H9 (cell line): ENCODE measurements around the gene ZNF813. TPM values are rescaled to one million over a fixed set of nuclear protein-coding genes. Genes with fewer than 3 reads are reported as not detected.
A peak's percentile ranks its signal among the peaks of the same experiment; 100 is the strongest.

ENCODE experiments used
- DNase-seq: peaks from one replicate; pipeline ENCODE4 v3.0.0-alpha.2; 2017
- H2AFZ ChIP-seq: one replicate; pipeline ENCODE4 v1.6.1; 2013; ENCODE audit warnings: mild to moderate bottlenecking, low read length, control low read depth, moderate library complexity
- H2AK5ac ChIP-seq: 2 replicates; pipeline ENCODE4 v1.6.1; 2013; ENCODE audit warnings: low read length, control low read depth, mixed read lengths; ENCODE audit not compliant: insufficient read length
- H2BK120ac ChIP-seq: one replicate; pipeline ENCODE4 v1.6.1; 2013; ENCODE audit warnings: low read depth, mild to moderate bottlenecking, low read length, control low read depth, inconsistent platforms; ENCODE audit not compliant: poor library complexity, severe bottlenecking
- H2BK12ac ChIP-seq: 2 replicates; pipeline ENCODE4 v1.6.1; 2013; ENCODE audit warnings: low read length, control low read depth, mixed read lengths, low read depth; ENCODE audit not compliant: insufficient read length
- H2BK15ac ChIP-seq: 2 replicates; pipeline ENCODE4 v1.6.1; 2013; ENCODE audit warnings: low read depth, low read length, control low read depth
- H2BK20ac ChIP-seq: one replicate; pipeline ENCODE4 v1.6.1; 2013; ENCODE audit warnings: low read depth, mild to moderate bottlenecking, low read length, control low read depth, inconsistent platforms; ENCODE audit not compliant: poor library complexity, severe bottlenecking
- H2BK5ac ChIP-seq: 2 replicates; pipeline ENCODE4 v1.6.1; 2013; ENCODE audit warnings: low read length, control low read depth, mixed read lengths; ENCODE audit not compliant: insufficient read length
- H3K14ac ChIP-seq: 2 replicates; pipeline ENCODE4 v1.6.1; 2013; ENCODE audit warnings: low read length, control low read depth; ENCODE audit not compliant: insufficient read depth
- H3K18ac ChIP-seq: 2 replicates; pipeline ENCODE4 v1.6.1; 2013; ENCODE audit warnings: low read depth, mild to moderate bottlenecking, mixed read lengths, low read length, control low read depth; ENCODE audit not compliant: insufficient read length
- H3K23ac ChIP-seq: 2 replicates; pipeline ENCODE4 v1.6.1; 2013; ENCODE audit warnings: low read length, control low read depth, mixed read lengths, low read depth; ENCODE audit not compliant: insufficient read length
- H3K23me2 ChIP-seq: 2 replicates; pipeline ENCODE4 v1.6.1; 2013; ENCODE audit warnings: low read depth, mild to moderate bottlenecking, mixed read lengths, low read length, control low read depth; ENCODE audit not compliant: insufficient read length, poor library complexity, severe bottlenecking
- H3K27ac ChIP-seq: 2 replicates; pipeline ENCODE4 v1.5.1; 2013; ENCODE audit warnings: low read length, control low read depth, mixed read lengths, low read depth; ENCODE audit not compliant: insufficient read length
- H3K27me3 ChIP-seq: 2 replicates; pipeline ENCODE4 v1.6.1; 2013; ENCODE audit warnings: low read length, control low read depth, inconsistent platforms; ENCODE audit not compliant: insufficient read depth
- H3K4ac ChIP-seq: 2 replicates; pipeline ENCODE4 v1.6.1; 2013; ENCODE audit warnings: low read depth, mild to moderate bottlenecking, control low read depth, inconsistent platforms, low read length, moderate library complexity
- H3K4me1 ChIP-seq: 2 replicates; pipeline ENCODE4 v1.6.1; 2013; ENCODE audit warnings: low read length, control low read depth, inconsistent platforms; ENCODE audit not compliant: insufficient read depth
- H3K4me2 ChIP-seq: 2 replicates; pipeline ENCODE4 v1.6.1; 2013; ENCODE audit warnings: low read length, control low read depth, mixed read lengths; ENCODE audit not compliant: insufficient read length, insufficient read depth
- H3K56ac ChIP-seq: 2 replicates; pipeline ENCODE4 v1.6.1; 2013; ENCODE audit warnings: low read depth, mild to moderate bottlenecking, mixed read lengths, low read length, control low read depth; ENCODE audit not compliant: insufficient read length
- H3K79me1 ChIP-seq: 2 replicates; pipeline ENCODE4 v1.6.1; 2013; ENCODE audit warnings: low read depth, mild to moderate bottlenecking, moderate library complexity, low read length, control low read depth, inconsistent platforms; ENCODE audit not compliant: insufficient read depth, poor library complexity, severe bottlenecking
- H3K79me2 ChIP-seq: 2 replicates; pipeline ENCODE4 v1.6.1; 2013; ENCODE audit warnings: low read length, control low read depth, inconsistent platforms; ENCODE audit not compliant: insufficient read depth
- H3K9ac ChIP-seq: 2 replicates; pipeline ENCODE4 v1.6.1; 2013; ENCODE audit warnings: low read length, control low read depth, mixed read lengths; ENCODE audit not compliant: insufficient read length; ENCODE audit errors: extremely low read depth
- H3K9me3 ChIP-seq: one replicate; pipeline ENCODE4 v1.6.1; 2013; ENCODE audit warnings: low read depth, low read length, inconsistent platforms; ENCODE audit not compliant: control insufficient read depth
- H3T11ph ChIP-seq: one replicate; pipeline ENCODE4 v1.6.1; 2013; ENCODE audit warnings: mild to moderate bottlenecking, low read length, control low read depth, inconsistent platforms
- H4K20me1 ChIP-seq: one replicate; pipeline ENCODE4 v1.6.1; 2013; ENCODE audit not compliant: control insufficient read depth, insufficient read length, insufficient read depth
- H4K5ac ChIP-seq: 2 replicates; pipeline ENCODE4 v1.6.1; 2013; ENCODE audit warnings: low read depth, mild to moderate bottlenecking, mixed read lengths, low read length, control low read depth; ENCODE audit not compliant: insufficient read length
- H4K8ac ChIP-seq: replicated peaks from 2 replicates; pipeline ENCODE4 v1.6.1; 2013; ENCODE audit warnings: low read length, control low read depth, mixed read lengths, low read depth; ENCODE audit not compliant: insufficient read length
- H4K91ac ChIP-seq: 2 replicates; pipeline ENCODE4 v1.6.1; 2013; ENCODE audit warnings: low read depth, mild to moderate bottlenecking, moderate library complexity, mixed read lengths, low read length, control low read depth; ENCODE audit not compliant: insufficient read length
- H3K27ac Mint-ChIP-seq, 3 experiments: 2 replicates in 2 of 3; 3 replicates in 1 of 3; pipeline ENCODE4 v1.8.0; 2020 to 2021; ENCODE audit warnings: mixed read lengths in 3 of 3, mild to moderate bottlenecking in 1 of 3, moderate library complexity in 1 of 3
- H3K27me3 Mint-ChIP-seq: 2 replicates; pipeline ENCODE4 v1.8.0; 2021; ENCODE audit warnings: low read depth, mild to moderate bottlenecking, moderate library complexity, mixed read lengths
- H3K36me3 Mint-ChIP-seq, 3 experiments: 2 replicates in 2 of 3; 3 replicates in 1 of 3; pipeline ENCODE4 v1.8.0; 2020 to 2021; ENCODE audit warnings: low read depth in 3 of 3, mixed read lengths in 3 of 3; ENCODE audit not compliant: insufficient read depth in 1 of 3
- H3K4me1 Mint-ChIP-seq, 2 experiments: 2 replicates each; pipeline ENCODE4 v1.8.0; 2020; ENCODE audit warnings: mixed read lengths in 2 of 2
- H3K4me3 Mint-ChIP-seq, 2 experiments: 2 replicates in 1 of 2; 3 replicates in 1 of 2; pipeline ENCODE4 v1.8.0; 2020 to 2021; ENCODE audit warnings: mild to moderate bottlenecking in 2 of 2, mixed read lengths in 2 of 2, moderate library complexity in 1 of 2
- H3K9me3 Mint-ChIP-seq, 2 experiments: 2 replicates in 1 of 2; 3 replicates in 1 of 2; pipeline ENCODE4 v1.8.0; 2020; ENCODE audit warnings: mild to moderate bottlenecking in 2 of 2, mixed read lengths in 2 of 2, moderate library complexity in 1 of 2
- WGBS: extraction: QIAGEN DNeasy Blood & Tissue Kit; methylation state at CpG from one replicate; pipeline ENCODE4 v1.1.7; 2013; ENCODE audit warnings: missing lambda C conversion rate, low lambda C conversion rate, mixed read lengths; ENCODE audit not compliant: insufficient read length; ENCODE audit errors: extremely low coverage; 5-methylcytosine and 5-hydroxymethylcytosine counted together
- total RNA-seq: library from RNA; stranded (reverse); gene quantifications from 2 replicates; pipeline ENCODE4 v1.2.1, GENCODE V29; 2021
- TF ChIP-seq, protein P1 (sequence below): fragments of 200-600 bp; sonication (generic); conservative IDR thresholded peaks from 3 replicates; pipeline ENCODE4 v1.8.0; 2021; ENCODE audit warnings: antibody characterized with exemption, mild to moderate bottlenecking

The ZNF813 gene
- total RNA-seq, 1 experiment from 2014 or later, result 17.3 TPM

DNA sequence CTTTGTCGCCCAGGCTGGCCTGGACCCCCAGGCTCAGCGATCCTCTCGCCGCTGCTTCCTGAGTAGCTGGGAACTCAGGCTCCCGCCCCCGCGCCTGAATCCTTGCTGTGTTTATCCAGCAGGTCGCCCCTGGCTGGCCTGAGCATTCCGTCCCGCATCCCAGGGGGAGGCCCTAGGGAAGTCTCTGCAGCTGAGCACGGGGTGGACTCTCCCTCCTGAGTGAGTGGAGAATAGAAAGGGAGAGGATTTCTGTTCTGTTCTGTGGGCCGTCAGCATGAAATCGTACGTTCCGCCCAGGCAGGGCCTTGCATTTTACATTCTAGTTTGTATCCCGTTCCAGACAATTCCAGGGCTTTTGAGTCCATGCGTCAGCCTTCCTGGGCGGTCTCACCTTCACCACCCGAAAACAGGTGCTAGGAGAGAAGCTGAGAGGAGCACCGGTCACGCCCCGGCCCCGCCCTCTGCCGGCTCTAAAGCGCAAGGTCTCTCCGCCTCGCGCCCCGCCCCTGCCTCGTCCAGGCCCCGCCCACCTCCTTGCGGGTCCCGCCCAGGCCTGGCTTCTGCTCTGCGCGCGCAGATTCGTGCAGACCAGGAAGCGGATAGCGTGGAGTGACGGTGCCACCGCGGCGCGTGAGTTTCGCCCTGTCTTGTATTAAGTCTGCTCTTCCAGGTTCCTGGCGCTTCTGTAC is 36.0 kb upstream of the ZNF813 start, which contains the start of gene ZNF761:
TSS of gene ZNF761 (plus strand) at position 586 of the 689 bp plus-strand sequence. CDS start 15,285 bp downstream, outside the sequence.
- H2AFZ ChIP-seq, result no peak within 1 kb of the TSS
- peak within 1 kb of the TSS; percentile 83 for H3K9ac ChIP-seq
- H3K14ac ChIP-seq, result peak within 1 kb of the TSS; percentile 78
- peaks cover 2% of the 10 kb centered on the region for H3K79me1 ChIP-seq
- H4K20me1 ChIP-seq, result no peaks in the 10 kb centered on the region
- no peak within 1 kb of the TSS for H2BK20ac ChIP-seq
- H3K79me2 ChIP-seq, result no peaks in the 10 kb centered on the region; the same call in 1 of the 2 replicates
- Mint-ChIP-seq H3K4me1 (peaks cover 24 to 26% of the 10 kb centered on the region in 2 experiments), H3K9me3 (no peaks in the 10 kb centered on the region), H3K4me3 (peak within 1 kb of the TSS; percentile 92 to 94), H3K36me3 (peaks cover 18 to 31% (median 31%) of the 10 kb centered on the region in 3 experiments), H3K27ac (peak within 1 kb of the TSS; percentile 82 to 98 (median 98); a peak in 6 of 7 replicates), H3K27me3 (no peaks in the 10 kb centered on the region)
- H3K56ac ChIP-seq, result no peak within 1 kb of the TSS
- no peaks in the 10 kb centered on the region for H3K9me3 ChIP-seq
- H4K8ac ChIP-seq, result no peak within 1 kb of the TSS
- H3K4me1 ChIP-seq, result no peaks in the 10 kb centered on the region
- H3K27ac ChIP-seq, result peak within 1 kb of the TSS; percentile 57
- no peak within 1 kb of the TSS for H3K18ac ChIP-seq
- no peak within 1 kb of the TSS for H2BK15ac ChIP-seq
- no peak within 1 kb of the TSS for H2BK120ac ChIP-seq
- no peak within 1 kb of the TSS for H2BK12ac ChIP-seq
- no peak within 1 kb of the TSS for H3K23ac ChIP-seq
- H4K91ac ChIP-seq, result no peak within 1 kb of the TSS
- H3T11ph ChIP-seq, result no peak within 1 kb of the TSS
- WGBS, result no CpG with 5 or more reads among the region's 46 CpGs
- peak within 1 kb of the TSS; percentile 84 for H3K4me2 ChIP-seq
- H3K4ac ChIP-seq, result no peak within 1 kb of the TSS
- no peak within 1 kb of the TSS for H2BK5ac ChIP-seq
- TF ChIP-seq, protein P1, sequence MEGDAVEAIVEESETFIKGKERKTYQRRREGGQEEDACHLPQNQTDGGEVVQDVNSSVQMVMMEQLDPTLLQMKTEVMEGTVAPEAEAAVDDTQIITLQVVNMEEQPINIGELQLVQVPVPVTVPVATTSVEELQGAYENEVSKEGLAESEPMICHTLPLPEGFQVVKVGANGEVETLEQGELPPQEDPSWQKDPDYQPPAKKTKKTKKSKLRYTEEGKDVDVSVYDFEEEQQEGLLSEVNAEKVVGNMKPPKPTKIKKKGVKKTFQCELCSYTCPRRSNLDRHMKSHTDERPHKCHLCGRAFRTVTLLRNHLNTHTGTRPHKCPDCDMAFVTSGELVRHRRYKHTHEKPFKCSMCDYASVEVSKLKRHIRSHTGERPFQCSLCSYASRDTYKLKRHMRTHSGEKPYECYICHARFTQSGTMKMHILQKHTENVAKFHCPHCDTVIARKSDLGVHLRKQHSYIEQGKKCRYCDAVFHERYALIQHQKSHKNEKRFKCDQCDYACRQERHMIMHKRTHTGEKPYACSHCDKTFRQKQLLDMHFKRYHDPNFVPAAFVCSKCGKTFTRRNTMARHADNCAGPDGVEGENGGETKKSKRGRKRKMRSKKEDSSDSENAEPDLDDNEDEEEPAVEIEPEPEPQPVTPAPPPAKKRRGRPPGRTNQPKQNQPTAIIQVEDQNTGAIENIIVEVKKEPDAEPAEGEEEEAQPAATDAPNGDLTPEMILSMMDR, result peak; percentile 47; the same call in 2 of the 3 replicates
- peaks cover 9% of the 10 kb centered on the region for H3K23me2 ChIP-seq
- peak; percentile 98 for DNase-seq
- no peak within 1 kb of the TSS for H4K5ac ChIP-seq
- H2AK5ac ChIP-seq, result no peak within 1 kb of the TSS
- H3K27me3 ChIP-seq, result no peaks in the 10 kb centered on the region
